Measurements from ENCODE around the gene ABCA2.

Gene ABCA2

DNA sequence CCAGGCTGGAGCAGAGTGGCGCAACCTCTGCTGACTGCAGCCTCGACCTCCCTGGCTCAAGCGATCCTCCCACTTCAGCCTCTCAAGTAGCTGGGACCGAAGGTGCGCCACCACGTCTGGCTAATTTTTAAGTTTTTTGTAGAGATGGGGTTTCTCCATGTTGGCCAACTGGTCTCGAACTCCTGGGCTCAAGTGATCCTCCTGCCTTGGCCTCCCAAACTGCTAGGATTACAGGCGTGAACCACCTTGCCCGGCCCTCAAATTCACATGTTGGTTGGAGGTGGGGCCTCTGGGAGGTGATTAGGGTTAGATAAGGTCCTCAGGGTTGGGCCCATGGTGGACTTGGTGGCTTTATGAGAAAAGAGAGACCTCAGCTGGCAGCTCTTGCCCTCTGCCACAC lies 65.9 kb downstream of the ABCA2 start (continued):
- TF ChIP-seq, protein P1, sequence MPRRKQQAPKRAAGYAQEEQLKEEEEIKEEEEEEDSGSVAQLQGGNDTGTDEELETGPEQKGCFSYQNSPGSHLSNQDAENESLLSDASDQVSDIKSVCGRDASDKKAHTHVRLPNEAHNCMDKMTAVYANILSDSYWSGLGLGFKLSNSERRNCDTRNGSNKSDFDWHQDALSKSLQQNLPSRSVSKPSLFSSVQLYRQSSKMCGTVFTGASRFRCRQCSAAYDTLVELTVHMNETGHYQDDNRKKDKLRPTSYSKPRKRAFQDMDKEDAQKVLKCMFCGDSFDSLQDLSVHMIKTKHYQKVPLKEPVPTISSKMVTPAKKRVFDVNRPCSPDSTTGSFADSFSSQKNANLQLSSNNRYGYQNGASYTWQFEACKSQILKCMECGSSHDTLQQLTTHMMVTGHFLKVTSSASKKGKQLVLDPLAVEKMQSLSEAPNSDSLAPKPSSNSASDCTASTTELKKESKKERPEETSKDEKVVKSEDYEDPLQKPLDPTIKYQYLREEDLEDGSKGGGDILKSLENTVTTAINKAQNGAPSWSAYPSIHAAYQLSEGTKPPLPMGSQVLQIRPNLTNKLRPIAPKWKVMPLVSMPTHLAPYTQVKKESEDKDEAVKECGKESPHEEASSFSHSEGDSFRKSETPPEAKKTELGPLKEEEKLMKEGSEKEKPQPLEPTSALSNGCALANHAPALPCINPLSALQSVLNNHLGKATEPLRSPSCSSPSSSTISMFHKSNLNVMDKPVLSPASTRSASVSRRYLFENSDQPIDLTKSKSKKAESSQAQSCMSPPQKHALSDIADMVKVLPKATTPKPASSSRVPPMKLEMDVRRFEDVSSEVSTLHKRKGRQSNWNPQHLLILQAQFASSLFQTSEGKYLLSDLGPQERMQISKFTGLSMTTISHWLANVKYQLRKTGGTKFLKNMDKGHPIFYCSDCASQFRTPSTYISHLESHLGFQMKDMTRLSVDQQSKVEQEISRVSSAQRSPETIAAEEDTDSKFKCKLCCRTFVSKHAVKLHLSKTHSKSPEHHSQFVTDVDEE (CRISPR knock-in tag; IDR thresholded peaks at IDR 0.05): no peak
- TF ChIP-seq OSR1 (CRISPR knock-in tag; IDR thresholded peaks at IDR 0.05): no peak
- no peak for TF ChIP-seq GLIS3 (CRISPR knock-in tag; IDR thresholded peaks at IDR 0.05)
- TF ChIP-seq, protein P2, sequence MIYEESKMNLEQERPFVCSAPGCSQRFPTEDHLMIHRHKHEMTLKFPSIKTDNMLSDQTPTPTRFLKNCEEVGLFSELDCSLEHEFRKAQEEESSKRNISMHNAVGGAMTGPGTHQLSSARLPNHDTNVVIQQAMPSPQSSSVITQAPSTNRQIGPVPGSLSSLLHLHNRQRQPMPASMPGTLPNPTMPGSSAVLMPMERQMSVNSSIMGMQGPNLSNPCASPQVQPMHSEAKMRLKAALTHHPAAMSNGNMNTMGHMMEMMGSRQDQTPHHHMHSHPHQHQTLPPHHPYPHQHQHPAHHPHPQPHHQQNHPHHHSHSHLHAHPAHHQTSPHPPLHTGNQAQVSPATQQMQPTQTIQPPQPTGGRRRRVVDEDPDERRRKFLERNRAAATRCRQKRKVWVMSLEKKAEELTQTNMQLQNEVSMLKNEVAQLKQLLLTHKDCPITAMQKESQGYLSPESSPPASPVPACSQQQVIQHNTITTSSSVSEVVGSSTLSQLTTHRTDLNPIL (CRISPR knock-in tag; IDR thresholded peaks at IDR 0.05; ENCODE audit: low read depth): no peak
- TF ChIP-seq PATZ1 (CRISPR knock-in tag; IDR thresholded peaks at IDR 0.05; ENCODE audit: borderline replicate concordance): no peak
- TF ChIP-seq BACH2 (CRISPR knock-in tag; IDR thresholded peaks at IDR 0.05; ENCODE audit: borderline replicate concordance): no peak
- no peak for TF ChIP-seq TOX (CRISPR knock-in tag; IDR thresholded peaks at IDR 0.05; ENCODE audit: borderline replicate concordance)
- TF ChIP-seq SNAI2 (CRISPR knock-in tag; IDR thresholded peaks at IDR 0.05): no peak

DNA sequence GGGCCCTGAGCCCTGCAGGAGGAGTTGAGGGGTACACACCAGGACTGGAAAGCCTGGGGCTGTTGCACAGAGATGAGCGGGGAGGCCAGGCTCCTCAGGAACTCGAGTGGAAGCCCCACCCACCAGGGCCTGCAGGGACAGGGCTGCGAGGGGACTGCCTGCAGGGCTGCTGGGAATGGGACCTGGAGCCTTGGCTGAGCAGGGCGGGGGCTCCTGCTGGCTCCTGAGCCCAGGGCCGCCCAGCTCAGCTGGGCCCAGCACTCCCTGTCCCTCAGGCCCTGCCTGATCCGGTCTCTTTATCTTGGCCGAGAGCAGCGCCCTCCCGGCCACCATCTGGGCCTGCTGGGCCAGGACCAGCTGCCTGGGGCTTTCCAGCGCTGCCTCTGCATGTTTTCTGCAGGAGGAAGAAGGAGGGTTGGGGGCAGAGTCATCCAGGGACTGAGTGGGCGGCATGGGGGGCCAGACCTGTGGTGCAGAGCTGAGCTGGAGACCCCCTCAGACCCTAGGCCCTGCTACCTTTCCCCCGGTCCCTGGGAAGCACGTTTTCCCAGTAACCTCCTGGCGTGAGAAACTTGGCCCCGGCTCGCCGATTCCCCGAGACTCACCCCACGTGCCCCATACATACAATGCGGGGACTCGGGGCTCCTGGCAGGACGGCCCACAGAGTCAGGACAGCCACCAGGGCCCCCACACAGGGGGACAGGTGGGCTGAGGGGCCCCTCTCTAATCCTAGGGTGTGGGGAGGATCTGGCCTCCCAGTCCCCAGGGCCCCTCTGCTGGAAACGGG lies 66.6 kb downstream of the ABCA2 start:
- TF ChIP-seq RARB (CRISPR knock-in tag; IDR thresholded peaks at IDR 0.05): no peak
- no peak for TF ChIP-seq ZNF565 (CRISPR knock-in tag; conservative IDR thresholded peaks at IDR 0.05; ENCODE audit: low read depth)
- no peak for TF ChIP-seq ZC3H10 (CRISPR knock-in tag; IDR thresholded peaks at IDR 0.05)
- TF ChIP-seq GLIS3 (CRISPR knock-in tag; IDR thresholded peaks at IDR 0.05): no peak
- TF ChIP-seq, protein P3, sequence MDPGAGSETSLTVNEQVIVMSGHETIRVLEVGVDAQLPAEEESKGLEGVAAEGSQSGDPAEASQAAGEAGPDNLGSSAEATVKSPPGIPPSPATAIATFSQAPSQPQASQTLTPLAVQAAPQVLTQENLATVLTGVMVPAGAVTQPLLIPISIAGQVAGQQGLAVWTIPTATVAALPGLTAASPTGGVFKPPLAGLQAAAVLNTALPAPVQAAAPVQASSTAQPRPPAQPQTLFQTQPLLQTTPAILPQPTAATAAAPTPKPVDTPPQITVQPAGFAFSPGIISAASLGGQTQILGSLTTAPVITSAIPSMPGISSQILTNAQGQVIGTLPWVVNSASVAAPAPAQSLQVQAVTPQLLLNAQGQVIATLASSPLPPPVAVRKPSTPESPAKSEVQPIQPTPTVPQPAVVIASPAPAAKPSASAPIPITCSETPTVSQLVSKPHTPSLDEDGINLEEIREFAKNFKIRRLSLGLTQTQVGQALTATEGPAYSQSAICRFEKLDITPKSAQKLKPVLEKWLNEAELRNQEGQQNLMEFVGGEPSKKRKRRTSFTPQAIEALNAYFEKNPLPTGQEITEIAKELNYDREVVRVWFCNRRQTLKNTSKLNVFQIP (CRISPR knock-in tag; IDR thresholded peaks at IDR 0.05; ENCODE audit: borderline replicate concordance, low read depth): no peak
- TF ChIP-seq ZNF8 (CRISPR knock-in tag; IDR thresholded peaks at IDR 0.05): no peak
- no peak for TF ChIP-seq SNAI2 (CRISPR knock-in tag; IDR thresholded peaks at IDR 0.05)
- no peak for TF ChIP-seq PATZ1 (CRISPR knock-in tag; IDR thresholded peaks at IDR 0.05; ENCODE audit: borderline replicate concordance)
- no peak for TF ChIP-seq ISL1 (CRISPR knock-in tag; IDR thresholded peaks at IDR 0.05)
- no peak for ATAC-seq

- ATAC-seq: no peak
- TF ChIP-seq ISL1 (CRISPR knock-in tag; IDR thresholded peaks at IDR 0.05): no peak
- TF ChIP-seq BACH2 (CRISPR knock-in tag; IDR thresholded peaks at IDR 0.05; ENCODE audit: borderline replicate concordance): no peak
- TF ChIP-seq ZFP3 (CRISPR knock-in tag; IDR thresholded peaks at IDR 0.05): no peak
- no peak for TF ChIP-seq ZFP30 (CRISPR knock-in tag; IDR thresholded peaks at IDR 0.05)
- no peak for TF ChIP-seq TOX (CRISPR knock-in tag; IDR thresholded peaks at IDR 0.05; ENCODE audit: borderline replicate concordance)
- TF ChIP-seq ARNTL (CRISPR knock-in tag; IDR thresholded peaks at IDR 0.05; ENCODE audit: borderline replicate concordance, low read depth): no peak
- no peak for TF ChIP-seq CSDC2 (CRISPR knock-in tag; IDR thresholded peaks at IDR 0.05)
- TF ChIP-seq, protein P3 (CRISPR knock-in tag; IDR thresholded peaks at IDR 0.05; ENCODE audit: borderline replicate concordance, low read depth): no peak
- TF ChIP-seq ZNF565 (CRISPR knock-in tag; conservative IDR thresholded peaks at IDR 0.05; ENCODE audit: low read depth): no peak
- no peak for TF ChIP-seq CSRNP3 (CRISPR knock-in tag; IDR thresholded peaks at IDR 0.05)
- no peak for TF ChIP-seq ESRRG (CRISPR knock-in tag; IDR thresholded peaks at IDR 0.05)
- TF ChIP-seq PPARA (CRISPR knock-in tag; IDR thresholded peaks at IDR 0.05; ENCODE audit: borderline replicate concordance): no peak
- TF ChIP-seq TCF4 (CRISPR knock-in tag; IDR thresholded peaks at IDR 0.05; ENCODE audit: borderline replicate concordance): no peak
- no peak for TF ChIP-seq OSR1 (CRISPR knock-in tag; IDR thresholded peaks at IDR 0.05)
- no peak for TF ChIP-seq ZNF70 (CRISPR knock-in tag; IDR thresholded peaks at IDR 0.05)
- TF ChIP-seq GLIS3 (CRISPR knock-in tag; IDR thresholded peaks at IDR 0.05): no peak
Measured at GRCh38 chr9:136960938-136961275, 67.1 kb downstream of the ABCA2 start.

Measured in SK-N-SH treated with all-trans-retinoic acid at 6 μM for 48 hours (cell line).